HG02623 (cell line): ENCODE measurements around the gene ESR1.
"Not testable (repeated sequence)": the region's sequence is repeated elsewhere in the genome, so short reads cannot be mapped to it uniquely, and the experiment has no call there.

Experiments
- ATAC-seq: cut with Tn5 transposase; IDR thresholded peaks from one replicate; pipeline ENCODE4 v1.9.1; 2021; ENCODE audit warnings: moderate library complexity; ENCODE audit not compliant: unreplicated experiment

ESR1 gene

DNA sequence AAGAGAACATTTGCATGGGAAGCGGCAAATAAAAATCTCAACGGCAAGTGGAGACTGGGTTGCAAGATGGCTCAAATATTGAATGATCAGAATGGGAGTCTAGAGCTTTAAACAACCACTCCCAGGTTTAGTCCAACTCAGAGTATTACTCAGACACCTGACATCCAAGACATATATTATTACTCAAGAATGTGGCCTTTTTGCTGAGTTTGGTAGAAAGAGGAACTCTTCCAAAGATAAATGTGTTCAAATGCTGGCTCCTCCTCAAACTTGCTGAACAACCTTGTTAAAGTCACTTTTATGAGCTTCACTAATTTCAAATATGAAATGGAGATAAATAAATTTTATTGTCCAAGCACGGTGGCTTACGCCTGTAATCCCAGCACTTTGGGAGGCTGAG is 77.8 kb downstream of the ESR1 start:
- ATAC-seq = no peak

DNA sequence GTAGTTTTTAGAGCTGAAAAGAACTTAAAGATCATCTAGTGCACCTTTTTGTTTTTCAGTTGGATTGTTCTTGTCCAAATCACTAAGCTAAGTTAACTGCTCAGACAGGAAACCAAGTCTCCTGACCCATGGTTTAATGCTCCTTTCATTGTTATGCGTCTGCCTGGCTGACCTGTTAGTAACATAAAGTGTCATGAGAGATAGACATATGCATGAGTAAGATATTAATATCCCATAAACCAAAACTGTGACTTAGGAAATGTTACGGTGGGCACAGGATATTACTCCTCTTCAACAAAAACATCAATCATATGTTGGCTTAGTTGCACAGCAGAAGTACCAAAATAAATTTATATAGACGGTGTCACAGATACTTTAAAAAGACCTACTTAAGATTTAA is 84.0 kb downstream of the ESR1 start:
- no peak for ATAC-seq

DNA sequence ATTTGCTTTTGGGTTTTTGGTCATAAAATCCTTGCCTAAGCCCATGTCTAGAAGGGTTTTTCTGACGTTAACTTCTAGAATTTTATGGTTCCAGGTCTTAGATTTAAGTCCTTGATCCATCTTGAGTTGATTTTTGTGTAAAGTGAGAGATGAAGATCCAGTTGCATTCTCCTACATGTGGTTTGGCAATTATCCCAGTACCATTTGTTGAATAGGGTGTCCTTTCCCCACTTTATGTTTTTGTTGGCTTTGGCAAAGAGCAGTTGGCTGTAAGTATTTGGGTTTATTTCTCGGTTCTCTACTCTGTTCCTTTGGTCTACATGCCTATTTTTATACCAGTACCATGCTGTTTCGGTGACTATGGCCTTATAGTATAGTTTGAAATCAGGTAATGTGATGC is 86.9 kb downstream of the ESR1 start:
- ATAC-seq = not testable (repeated sequence)

DNA sequence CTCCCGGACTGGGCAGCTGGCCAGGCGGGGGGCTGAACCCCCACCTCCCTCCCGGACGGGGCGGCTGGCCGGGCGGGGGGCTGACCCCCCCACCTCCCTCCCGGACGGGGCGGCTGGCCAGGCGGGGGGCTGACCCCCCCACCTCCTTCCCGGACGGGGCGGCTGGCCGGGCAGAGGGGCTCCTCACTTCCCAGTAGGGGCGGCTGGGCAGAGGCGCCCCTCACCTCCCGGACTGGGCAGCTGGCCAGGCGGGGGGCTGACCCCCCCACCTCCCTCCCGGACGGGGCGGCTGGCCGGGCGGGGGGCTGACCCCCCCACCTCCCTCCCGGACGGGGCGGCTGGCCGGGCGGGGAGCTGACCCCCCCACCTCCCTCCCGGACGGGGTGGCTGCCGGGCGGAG is 91.7 kb downstream of the ESR1 start:
- not testable (repeated sequence) for ATAC-seq

DNA sequence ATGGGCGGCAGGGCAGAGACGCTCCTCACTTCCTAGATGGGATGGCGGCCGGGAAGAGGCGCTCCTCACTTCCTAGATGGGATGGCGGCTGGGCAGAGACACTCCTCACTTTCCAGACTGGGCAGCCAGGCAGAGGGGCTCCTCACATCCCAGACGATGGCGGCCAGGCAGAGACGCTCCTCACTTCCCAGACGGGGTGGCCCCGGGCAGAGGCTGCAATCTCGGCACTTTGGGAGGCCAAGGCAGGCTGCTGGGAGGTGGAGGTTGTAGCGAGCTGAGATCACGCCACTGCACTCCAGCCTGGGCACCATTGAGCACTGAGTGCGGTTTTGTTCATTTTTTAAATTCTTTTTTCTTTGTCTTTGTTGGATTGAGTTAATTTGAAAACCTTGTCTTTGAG is 92.3 kb downstream of the ESR1 start:
- not testable (repeated sequence) for ATAC-seq

DNA sequence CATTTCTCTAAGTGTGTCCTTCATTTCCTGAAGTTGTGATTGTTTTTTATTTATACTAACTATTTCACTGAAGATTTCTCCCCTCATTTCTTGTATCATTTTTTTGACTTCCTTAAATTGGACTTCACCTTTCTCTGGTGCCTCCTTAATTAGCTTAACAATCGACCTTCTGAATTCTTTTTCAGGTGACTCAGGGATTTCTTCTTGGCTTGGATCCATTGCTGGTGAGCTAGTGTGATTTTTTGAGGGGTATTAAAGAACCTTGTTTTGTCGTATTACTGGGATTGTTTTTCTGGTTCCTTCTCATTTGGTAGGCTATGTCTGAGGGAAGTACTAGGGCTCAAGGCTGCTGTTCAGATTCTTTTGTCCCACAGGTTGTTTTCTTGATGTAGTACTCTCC is 92.8 kb downstream of the ESR1 start:
- no peak for ATAC-seq

DNA sequence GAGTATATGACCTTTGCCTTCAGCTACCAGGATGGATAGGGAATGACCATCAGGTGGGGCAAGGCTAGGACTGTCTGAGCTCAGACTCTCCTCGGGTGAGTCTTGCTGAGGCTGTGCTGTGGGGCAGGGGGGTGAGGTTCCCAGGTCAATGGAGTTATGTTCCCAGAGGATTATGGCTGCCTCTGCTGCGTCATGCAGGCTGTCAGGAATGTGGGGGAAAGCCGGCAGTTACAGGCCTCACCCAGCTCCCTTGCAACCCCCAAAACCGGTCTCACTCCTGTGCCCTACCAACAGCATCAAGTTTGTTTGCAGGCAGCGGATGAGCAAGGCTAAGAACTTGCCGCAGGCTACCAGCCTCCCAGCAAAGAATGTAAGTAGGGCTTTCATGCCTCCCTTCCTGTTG is 93.5 kb downstream of the ESR1 start:
- no peak for ATAC-seq

DNA sequence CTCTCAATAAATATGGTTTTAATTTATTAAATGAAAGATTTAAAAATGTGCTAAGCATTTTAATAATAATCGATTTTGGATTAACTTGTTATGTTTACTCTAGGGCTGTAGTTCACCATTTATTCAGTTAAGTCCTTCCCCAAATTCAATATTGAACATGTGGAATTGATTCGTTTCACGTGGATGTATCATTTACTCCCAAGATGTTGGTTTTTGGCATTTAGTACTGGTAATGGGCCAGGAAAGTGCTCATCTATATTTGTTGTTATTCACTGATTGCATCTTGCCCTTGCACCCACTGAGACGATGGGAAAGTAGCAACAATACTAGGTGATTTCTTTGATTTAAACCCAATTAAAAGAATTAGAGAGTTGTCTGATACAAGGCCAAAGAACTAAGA is 97.1 kb downstream of the ESR1 start:
- no peak for ATAC-seq

DNA sequence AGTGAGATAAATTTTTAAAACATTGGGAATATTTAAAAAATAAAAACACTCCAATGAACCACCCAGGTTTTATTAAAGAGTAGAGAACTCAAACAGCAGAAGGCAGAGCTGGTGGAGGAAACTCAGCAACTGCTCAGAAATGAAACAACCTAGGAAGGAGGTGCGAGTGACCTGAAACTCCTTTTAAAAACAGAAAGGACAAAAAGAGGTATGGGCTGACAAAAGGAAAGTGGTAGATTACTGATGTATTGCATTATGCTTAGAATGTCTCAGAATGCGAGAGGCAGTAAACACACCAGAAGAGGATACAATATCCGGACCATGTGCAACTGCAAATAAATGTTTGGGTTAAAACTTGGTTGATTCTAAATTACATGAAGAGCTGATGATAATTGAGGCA is 97.6 kb downstream of the ESR1 start:
- no peak for ATAC-seq

DNA sequence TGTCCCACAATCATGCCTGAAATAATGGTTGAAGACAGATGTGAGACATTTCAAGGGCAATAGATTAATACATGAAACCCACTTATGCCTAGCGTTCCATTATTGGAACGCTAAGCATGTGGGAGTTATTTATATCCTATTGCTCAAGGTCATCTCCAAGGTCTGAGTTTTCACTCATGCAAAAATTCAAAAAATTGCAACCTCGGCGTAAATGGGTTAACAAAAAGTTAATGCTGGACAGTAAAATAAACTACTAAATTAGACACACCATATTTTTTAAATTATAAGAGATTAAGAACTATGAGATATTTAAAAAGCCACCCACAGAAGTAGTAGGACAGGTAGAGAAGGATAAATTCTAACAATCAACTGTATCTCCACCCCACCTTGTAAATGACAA is 98.4 kb downstream of the ESR1 start:
- no peak for ATAC-seq

DNA sequence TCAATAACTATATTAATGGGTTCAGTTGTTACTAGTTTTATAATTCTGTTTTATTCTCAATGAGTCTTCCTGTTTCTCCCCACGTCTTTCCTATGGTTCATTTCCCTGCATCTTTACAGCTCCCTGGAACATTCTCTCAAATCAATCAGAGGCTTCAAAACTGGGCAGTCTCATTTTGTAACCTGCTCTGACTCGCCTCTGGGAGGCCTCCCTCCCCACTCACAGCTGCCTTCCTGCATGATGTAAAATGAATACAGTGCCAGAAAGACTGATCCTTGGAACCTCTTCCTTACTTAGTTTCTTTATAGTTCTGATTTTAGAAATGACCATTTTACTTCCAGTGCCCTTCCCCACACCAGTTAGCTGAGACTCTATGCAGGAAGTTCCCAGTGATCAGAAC is 103.9 kb downstream of the ESR1 start:
- ATAC-seq = no peak

DNA sequence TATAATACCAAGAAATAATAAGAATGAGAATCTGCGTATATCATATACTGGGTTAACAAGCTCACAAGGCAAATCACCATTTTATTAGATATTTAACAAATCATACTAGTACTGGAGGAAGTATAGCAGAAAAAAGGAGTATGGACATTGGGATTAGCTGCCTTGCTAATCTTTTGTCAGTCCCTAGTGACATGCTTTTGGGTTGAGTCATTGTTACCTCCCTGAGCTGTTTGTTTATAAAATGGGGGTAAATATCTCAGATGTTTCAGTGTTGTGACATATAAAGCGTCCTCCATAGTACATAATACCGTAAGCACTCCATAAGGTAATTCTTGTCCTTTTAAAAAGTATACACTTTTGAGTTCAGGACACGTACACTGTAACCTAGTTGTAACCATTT is 107.0 kb downstream of the ESR1 start:
- no peak for ATAC-seq

DNA sequence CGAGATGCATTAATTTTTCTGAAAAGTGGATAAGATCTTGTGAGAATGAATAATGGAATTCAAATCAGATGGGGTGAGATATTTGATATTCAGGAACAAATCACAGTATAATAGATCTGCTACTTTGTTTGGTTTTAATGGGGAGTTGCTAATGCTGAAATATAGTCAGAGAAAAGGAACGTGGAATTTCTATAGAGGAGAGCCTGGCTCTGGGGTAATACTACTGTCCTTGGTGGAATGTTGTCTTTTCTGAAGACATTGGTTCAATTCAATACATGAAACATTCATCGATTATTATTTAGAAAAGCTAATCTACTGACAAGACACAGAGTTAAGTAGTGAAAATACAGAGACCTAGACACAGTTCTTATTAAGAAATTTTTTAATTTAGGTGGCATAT is 108.6 kb downstream of the ESR1 start:
- ATAC-seq = no peak

DNA sequence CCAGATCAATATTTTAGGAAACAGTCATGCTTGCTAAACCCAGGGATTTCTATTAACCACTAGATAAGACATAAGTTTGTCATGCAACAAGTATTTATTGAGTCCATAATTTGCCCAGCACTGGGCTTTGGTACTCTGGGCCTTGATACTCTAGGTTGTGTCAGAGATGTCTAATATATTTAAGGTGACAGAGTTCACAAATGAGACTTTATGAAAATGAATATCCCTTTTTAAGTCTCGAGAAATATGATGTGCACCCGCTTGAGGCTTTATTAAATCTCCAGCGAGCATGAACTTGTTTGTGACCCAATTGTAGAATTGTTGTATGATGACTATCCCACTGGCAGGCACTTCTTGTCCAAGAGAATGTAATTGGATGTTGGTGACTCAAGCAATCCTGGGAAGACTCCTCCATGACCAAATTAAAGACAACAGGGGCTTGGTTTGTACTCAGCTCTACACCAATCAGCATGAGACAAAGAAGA is 109.2 kb downstream of the ESR1 start:
- ATAC-seq = no peak

DNA sequence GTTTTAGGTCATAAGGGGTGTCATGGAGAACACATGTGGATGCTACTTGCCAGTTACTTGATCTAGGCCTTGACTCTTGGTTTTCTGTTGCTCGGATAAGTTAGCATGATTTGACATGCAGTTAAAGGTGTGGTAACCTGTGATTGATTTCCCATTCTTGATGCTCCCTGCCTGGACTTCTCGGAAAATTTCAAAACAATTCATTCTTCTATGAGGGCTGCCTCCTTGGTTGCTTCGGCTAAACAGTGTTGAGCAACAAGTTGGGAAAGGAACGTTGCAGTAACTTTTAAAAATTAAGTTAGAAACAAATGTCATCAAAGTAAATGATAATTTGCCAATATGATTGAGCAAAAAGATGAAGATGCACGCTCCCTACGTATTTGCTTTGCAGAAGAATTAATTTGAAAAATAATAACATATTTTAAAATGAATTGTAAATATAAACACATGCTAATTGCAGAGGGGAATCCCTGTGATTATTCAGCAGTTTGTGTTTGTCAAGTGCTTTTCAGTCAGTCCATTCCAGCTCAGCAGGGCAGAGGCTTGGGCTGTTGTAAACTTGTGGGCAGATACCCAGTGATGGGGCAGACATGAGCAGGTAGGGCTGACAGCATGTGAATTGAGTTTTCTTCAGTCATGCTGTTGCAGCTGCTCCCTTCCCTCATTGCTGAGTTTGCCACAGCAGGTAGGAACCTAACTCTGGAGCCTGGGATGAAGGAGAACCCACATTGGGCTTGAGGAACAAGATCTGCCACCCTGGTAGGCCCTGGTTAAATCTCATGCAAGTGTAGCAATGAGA is 110.2 kb downstream of the ESR1 start:
- ATAC-seq = no peak

DNA sequence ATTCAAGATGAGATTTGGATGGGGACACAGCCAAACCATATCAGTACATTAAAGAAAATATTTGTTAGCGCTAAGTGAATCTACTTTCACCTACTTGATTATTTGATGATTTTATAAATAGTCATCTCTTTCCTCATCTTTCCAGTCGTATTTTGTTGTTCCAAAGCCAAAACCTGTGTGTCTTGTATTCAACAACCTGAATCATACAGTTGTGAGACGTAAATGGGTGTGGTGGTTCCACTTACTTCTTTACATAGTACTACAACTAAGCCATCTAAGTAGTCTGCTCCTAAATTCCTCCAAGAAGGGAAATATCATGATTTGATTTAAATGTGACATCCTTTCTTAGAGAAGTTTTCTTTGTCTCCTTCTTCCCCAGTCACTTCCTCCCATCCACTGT is 132.8 kb downstream of the ESR1 start:
- ATAC-seq = no peak

DNA sequence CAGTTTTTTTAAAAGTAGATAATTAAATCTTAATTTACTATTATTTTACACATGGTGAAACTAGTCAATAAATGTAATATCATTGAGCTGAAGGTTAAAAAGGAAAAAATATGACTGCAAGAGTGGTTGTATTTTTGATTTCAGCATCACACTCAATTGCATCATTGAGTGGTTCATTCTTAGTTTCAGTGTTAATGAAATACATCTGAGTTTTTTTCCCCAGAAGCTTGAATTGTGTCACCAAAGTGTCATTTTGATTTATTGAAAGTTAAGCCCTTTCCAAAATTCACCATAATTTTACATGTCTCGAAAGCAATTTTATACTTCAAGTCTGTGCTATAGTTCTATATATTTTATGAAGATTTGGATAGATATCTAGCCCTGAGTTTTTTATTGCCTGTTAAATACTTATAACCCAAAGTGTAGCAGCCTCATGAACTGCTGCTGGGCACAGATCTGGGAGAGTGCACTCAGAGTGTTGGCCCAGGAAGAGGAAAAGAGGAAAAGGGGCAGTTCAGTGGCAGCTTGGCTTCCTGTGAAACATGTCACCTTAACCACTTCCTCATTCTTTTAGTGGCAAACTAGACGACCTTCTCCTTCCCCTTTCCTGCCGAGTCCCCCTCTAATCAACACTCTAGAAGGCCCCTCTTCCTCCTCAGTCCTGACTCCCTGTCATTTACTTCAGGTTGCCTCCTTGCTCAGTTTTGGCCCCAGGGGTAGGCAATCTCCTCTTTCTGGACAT is 140.7 kb downstream of the ESR1 start:
- ATAC-seq = no peak

DNA sequence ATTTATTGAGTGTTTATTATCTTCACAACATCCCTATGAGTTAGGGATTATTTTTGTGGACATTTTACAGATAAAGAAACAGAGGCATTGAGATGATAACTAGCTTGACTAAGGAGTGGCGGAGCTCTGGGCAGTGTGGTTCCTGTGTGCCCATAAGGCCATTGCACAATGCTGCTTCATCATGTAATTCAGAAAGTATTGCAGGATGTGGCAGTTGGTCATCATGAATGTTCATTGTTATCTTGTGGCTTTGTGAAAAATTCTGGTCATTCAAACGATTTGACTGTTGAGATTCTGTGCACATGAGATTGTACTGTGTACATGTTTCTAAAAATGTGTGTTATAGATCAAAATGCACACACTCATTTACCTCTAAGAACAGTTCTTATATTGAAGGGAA is 150.8 kb downstream of the ESR1 start:
- ATAC-seq = no peak

DNA sequence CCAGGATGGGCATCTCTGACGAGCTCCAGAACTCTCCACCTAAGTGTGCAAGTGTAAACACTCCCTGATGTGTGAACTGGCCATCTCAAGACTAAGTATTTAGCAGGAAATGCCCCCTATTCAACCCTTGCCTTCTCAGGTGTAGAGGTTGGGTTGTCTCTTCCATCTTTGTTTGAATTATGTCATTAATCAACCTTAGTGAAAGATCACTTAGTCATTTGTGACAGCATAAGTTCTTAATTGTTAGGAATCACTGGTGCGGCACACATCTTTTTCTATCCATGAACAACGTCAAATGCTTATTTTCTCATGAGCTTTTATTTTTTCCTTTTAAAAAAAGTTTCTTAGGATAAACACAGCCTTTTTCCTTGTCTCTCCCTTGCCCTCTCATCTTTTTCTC is 151.6 kb downstream of the ESR1 start:
- ATAC-seq = no peak

DNA sequence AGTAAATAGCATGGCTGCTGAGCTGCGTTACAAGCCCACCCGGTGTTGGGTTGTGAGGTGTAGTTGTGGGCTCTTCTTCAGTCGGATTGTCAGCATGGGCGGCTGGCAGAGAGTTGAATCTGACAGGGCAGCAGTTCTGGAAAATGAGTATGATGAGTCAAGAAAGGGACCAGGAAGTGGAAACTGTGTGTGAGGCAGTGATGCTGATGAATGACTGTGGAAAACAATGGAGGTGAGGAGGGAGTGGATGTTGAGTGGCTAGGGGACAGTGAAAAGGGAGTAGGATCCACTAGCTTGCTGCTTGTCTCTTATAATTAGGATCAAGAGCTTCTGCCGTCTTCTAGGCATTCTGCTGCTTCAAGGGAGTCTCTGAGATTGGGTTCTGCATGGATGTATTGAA is 154.3 kb downstream of the ESR1 start:
- ATAC-seq = no peak

DNA sequence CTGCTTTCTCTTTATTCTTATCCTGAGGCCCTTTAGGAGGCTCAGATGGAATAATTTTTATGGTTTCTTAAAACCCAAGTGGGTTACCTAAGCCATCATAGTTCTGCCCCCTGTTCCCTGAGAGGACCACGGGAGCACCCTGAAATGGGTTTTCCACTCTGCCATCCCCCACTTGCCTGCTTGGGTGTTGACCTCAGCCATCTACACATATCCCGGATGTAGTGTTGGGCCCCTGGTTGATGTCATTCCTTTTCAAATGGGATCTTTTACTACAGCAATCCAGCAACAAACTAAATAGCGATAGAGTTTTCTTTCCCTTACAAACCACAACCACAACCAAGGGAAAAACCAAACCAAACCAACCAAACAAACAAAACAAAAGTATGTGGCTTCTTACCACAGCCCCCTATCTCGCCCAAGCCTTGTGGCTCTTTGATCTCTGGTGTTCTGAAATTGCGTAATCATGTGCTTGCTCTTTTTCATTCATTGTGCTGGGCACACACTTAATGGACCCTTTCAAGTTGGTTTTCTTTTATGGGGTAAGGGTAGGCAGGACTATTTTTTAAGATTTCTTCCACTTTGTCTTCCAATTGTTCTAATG is 154.9 kb downstream of the ESR1 start:
- ATAC-seq = no peak

DNA sequence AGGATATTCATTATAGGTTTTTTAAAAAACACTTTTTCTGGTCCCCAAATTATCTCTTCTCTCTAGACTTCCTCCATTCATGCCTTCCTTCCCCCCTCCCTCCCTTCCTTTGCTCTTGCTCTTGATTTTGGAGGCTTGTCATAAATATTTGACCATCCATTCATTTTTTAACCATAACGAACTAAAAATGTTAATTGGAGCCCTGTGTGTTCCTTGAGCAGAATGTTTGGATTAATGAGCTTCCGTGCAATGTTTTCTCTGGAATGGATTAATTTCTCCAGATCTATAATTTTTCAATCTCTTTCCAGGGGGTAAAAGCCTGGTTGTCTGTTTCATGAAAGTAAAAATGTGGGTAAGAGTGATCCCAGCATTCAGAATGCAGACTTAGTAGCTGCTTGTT is 155.5 kb downstream of the ESR1 start:
- ATAC-seq = no peak
